GM18951 (cell line): ENCODE results near the gene TMEM9.

ENCODE experiments used
- POLR2A ChIP-seq: IDR thresholded peaks from 4 replicates; pipeline ENCODE4 v1.6.1; 2011; ENCODE audit warnings: mild to moderate bottlenecking; ENCODE audit not compliant: insufficient read length, insufficient read depth; ENCODE audit errors: extremely low read depth
- in situ Hi-C: fragments of 300-500 bp; cut with MboI; formaldehyde crosslinking; loops from one replicate; pipeline ENCODE4 v1.12.0; 2022; ENCODE audit warnings: low sequenced_read_pairs, mixed read lengths, inconsistent platforms; ENCODE audit not compliant: unreplicated experiment

The TMEM9 gene

DNA sequence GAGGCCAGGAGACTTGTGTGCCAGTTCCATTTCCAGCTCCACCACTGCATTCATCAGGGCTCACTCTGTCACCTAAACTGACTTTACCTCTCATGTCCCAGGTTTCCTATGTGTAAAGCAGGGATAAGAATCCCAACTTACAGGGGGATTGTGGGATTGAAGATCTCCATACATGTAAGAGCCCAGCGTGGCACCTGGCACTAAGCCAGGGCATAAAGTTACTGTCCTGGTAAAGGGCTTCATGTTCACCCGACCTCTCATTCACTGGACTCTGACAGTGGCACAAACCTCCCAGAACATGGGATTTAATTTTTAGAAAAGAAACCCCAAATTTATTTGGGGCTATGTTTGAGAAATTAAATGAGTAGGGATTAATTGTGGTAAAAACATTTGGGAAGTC is 27.5 kb upstream of the TMEM9 start:
- in situ Hi-C loops, result no loop called here
- no peak for TF ChIP-seq POLR2A

GRCh38 chr1:201181323-201181722 is 27.0 kb upstream of the TMEM9 start:
- in situ Hi-C loops, result no loop called here
- TF ChIP-seq POLR2A, result no peak

- TF ChIP-seq POLR2A, result no peak
- in situ Hi-C loops, result no loop called here
Measured at GRCh38 chr1:201180901-201181300, 26.6 kb upstream of the TMEM9 start.

DNA sequence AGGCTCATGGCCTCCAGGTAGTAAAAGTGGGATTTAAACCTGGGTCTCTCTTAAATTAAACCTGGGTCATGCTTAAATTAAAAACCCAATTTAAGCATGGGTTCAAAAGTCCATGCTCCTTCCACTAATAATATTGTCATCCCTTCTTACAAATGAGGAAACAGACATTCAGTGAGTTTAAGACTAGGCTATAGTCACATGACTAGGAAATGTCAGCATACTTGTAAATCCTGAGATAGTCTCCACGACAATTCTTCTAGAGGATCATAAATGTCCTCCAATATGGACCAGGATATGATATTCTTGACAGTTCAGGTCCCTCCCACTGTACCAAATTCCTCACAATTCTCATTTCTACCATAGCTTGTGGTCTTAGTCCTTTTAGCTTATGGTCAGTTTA is 25.9 kb upstream of the TMEM9 start:
- in situ Hi-C loops, result no loop called here
- no peak for TF ChIP-seq POLR2A

GRCh38 chr1:201178718-201179117 is 24.4 kb upstream of the TMEM9 start:
- in situ Hi-C loops, result no loop called here
- TF ChIP-seq POLR2A, result no peak

DNA sequence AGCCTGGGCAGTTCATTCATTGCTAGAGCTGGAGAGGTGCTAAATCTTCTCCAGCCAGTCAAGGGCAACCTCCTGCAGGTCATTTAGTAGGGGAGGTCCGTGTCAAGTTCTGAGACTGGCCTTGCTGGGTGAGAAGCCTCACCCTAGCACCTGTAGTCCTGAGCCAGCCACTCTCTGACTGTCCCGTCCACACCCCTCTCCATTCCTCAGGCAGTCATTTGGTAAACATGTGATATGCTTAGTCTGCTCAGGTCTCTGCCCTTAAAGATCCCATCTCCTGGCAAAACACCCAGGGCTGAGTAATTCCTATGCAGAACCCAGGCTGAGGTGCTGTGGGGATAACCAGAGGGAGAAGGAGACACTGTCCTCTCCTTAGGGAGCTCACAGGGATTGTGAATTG is 22.7 kb upstream of the TMEM9 start:
- no peak for TF ChIP-seq POLR2A
- in situ Hi-C loops, result no loop called here

GRCh38 chr1:201175820-201176500 is 21.7 kb upstream of the TMEM9 start:
- in situ Hi-C loops, result no loop called here

DNA sequence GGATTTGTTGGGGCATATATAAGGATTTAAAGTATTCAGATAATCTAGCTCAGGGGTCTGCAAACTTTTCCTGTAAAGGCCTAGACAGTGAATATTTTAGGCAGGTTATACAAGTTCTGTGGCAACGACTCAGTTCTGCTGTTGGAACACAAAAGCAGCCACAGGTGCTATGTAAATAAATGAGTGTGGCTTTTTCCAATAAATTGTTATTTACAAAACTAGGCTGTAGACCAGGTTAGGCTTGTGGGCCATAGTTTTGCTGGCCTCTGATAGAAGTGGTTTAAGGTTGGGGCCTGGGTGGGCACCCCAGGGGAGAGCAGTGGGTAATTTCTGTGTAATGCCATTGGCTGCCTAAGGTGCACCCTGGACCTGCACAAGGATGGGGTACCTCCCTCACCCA is 19.5 kb upstream of the TMEM9 start:
- TF ChIP-seq POLR2A, result no peak
- in situ Hi-C loops, result no loop called here

More at GRCh38 chr1:201175820-201176500, 21.7 kb upstream of the TMEM9 start:
- no peak for TF ChIP-seq POLR2A

GRCh38 chr1:201172999-201173610 is 18.8 kb upstream of the TMEM9 start:
- in situ Hi-C loops, result no loop called here
- TF ChIP-seq POLR2A, result no peak

DNA sequence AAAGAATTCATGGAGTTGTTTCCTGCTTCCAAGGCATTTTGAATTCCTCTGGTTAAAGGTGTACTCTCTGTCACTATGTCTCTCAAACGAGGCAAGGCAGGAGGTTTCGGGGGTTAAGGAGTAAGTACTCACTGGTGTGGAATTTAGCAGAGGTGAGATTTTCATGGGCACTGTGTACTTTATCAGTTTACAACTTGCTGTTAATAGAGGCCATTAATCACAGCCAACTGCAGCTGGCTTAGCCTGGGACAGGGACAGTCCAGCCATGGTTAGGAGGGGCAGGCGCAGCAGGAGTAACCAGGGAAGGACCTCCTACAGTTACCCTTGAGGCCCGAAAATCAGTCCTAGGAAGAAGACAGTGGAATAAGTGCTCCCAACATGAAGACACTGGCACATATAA is 18.1 kb upstream of the TMEM9 start:
- in situ Hi-C loops, result no loop called here
- no peak for TF ChIP-seq POLR2A

DNA sequence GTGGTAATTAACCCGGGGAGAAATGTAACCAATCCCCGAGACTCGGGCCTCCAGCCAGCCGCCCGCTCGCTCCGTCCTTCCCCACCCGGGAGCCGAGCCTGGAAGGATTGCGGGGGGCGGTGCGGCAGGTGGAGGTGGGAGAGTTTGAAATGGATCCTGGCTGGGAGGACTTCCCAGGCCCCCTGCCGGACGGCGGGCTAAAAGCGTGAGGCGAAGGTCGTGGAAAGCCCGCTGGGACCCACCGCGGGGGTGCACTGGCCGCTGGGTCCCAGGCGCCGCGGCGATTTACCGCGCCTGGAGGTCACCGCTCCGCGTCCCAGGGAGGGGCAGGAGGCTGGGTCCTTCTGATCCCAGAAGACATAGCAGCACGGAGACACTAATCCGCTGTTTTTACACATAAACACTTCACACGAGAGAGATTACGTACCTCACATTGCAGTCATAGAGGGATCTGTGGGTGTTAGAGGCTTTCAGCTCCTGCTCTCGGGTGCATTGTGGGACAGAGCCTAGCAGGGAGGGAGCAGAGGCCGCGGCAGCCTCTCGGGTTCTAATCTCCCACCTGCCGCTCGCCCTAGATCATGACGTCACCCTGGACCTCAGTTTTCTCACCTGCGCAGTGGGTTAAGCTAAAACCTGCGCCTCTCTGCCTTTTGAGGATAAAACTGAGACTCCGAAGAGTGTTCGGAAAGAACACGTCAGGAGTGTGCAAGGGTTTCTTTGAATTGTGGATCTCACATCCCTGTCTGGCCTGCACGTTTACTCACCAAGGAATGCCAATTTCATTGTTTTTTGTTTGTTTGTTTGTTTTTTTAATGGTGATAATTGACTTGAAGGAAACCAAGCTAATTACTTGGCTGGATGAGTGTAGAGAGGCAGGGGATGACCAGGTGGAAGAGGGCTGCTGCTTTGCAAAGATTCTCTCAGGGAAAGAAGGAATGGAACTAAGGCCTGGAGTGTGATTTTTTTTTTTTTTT is 17.1 kb upstream of the TMEM9 start:
- in situ Hi-C loops, result no loop called here
- peak; percentile 0 for TF ChIP-seq POLR2A

GRCh38 chr1:201170533-201171062 is 16.3 kb upstream of the TMEM9 start:
- in situ Hi-C loops, result no loop called here

GRCh38 chr1:201169971-201170532 is 15.8 kb upstream of the TMEM9 start:
- in situ Hi-C loops, result no loop called here
- TF ChIP-seq POLR2A, result no peak

More at GRCh38 chr1:201170533-201171062, 16.3 kb upstream of the TMEM9 start:
- TF ChIP-seq POLR2A, result peak; percentile 53
